CD1c-positive myeloid dendritic cell (primary cell): ENCODE results near the gene ASB1.

ENCODE experiments used
- DNase-seq: peaks from one replicate; pipeline ENCODE4 v3.0.0-alpha.2; 2016; ENCODE audit errors: extremely low spot score

Gene ASB1

GRCh38 chr2:238494573-238494961, 67.8 kb downstream of the ASB1 start:
- no peak for DNase-seq

DNA sequence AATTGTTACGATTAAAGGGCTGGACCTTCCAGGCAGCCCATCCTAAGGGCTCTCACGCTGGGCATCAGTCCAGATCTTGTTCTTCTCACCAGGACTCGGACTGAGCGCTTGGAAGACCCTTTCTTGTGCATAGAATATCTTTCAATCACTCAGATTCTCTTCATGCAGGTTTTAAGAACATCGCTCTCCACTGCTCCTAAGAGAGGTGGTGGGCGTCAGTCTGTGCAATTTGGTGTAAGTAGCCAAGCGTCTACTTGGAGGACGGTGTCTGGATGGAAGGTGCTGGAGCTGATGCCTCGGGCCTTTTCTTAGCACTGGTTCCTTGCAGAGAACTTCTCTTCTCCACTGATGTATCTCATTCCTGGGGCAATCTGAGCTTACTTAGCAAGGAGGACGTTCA, 68.7 kb downstream of the ASB1 start:
- no peak for DNase-seq

GRCh38 chr2:238496756-238497609, 70.3 kb downstream of the ASB1 start:
- no peak for DNase-seq

GRCh38 chr2:238497610-238498005, 70.9 kb downstream of the ASB1 start:
- no peak for DNase-seq

DNA sequence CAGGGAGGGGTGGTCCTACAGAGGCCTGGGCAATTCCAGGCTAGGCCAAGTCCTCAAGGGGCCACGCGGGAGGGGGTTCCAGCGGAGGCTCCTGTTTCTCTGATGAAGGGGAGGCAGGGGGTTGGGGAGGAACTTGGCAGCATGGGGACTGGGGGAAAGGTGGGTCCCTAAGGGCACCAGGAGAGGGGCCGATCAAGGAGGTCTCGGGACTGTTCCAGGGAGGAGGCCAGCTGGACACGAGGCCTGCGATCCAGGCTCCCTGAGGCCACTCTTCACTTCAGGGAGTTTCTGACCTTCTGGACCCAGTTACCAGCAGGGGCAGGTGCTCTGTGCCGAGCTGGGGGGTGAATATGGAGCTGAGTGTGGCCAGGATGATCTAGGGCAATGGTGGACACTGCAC, 71.5 kb downstream of the ASB1 start:
- DNase-seq = no peak

DNA sequence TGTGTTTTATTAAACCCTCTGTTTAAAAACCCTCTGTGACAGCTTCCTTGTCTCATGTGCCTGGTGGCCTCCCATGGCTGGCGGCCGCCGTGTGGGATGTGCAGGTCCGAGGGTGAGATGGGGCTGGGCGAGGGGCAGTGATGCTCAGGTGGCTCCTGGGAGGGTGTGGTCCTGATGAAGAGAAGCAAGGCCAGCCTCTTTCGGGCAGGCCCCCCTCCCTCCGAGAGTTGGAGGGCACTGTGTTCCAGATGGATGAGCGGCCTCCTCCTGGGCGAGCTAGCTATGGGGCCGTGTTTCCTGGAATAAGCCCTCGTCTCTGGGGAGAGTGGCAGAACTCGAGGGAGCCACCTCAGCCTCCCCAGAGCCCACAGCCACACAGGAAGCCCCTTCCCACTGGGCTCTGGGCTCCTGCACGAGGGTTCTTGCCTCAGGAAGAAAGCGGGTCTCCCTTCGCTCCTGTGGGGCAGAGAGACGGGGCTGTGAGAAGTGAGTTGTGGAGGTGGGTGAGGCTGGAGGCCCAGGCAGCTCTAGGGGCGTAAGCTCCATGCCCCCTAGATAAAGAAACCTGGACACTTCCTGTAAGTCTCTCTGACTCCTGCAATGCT, 72.1 kb downstream of the ASB1 start:
- no peak for DNase-seq

- no peak for DNase-seq
Measured at GRCh38 chr2:238499731-238500580, 73.2 kb downstream of the ASB1 start.

- DNase-seq = no peak
Measured at GRCh38 chr2:238501311-238501710, 74.6 kb downstream of the ASB1 start.
